Gastrocnemius medialis (tissue), 4 donors: ENCODE data around the gene CTIF. TPM values are rescaled to one million over a fixed set of nuclear protein-coding genes. Genes with fewer than 3 reads are reported as not detected.

Experiments
- ATAC-seq, 2 donors: fragments of 150-250 bp; one replicate each; pipeline ENCODE4 v1.9.1; 2016
- DNase-seq, 2 donors: peaks; one replicate each; pipeline ENCODE4 v3.0.0-alpha.2; 2019
- H3K27ac ChIP-seq, 4 donors: fragments of 200-600 bp; sonication (generic); 1 replicate in 1 of 4; 2 replicates in 3 of 4; pipeline ENCODE4 v1.5.1; 2016 to 2018; ENCODE audit warnings: mild to moderate bottlenecking in 2 of 4, moderate library complexity in 1 of 4
- H3K27me3 ChIP-seq, 3 donors: fragments of 200-600 bp; sonication (generic) in 2 of 3; 1 replicate in 1 of 3; 2 replicates in 2 of 3; pipeline versions ENCODE4 v1.5.1 to v1.6.0; 2016 to 2019; ENCODE audit warnings: mild to moderate bottlenecking in 1 of 3, moderate library complexity in 1 of 3
- H3K36me3 ChIP-seq, 2 donors: fragments of 200-600 bp; sonication (generic) in 1 of 2; one replicate each; pipeline ENCODE4 v1.5.1; 2017 to 2018
- H3K4me1 ChIP-seq, 2 donors: fragments of 200-600 bp; sonication (generic) in 1 of 2; one replicate each; pipeline ENCODE4 v1.5.1; 2016 to 2017; ENCODE audit warnings: mild to moderate bottlenecking in 2 of 2
- H3K4me3 ChIP-seq, 4 donors: fragments of 200-600 bp; sonication (generic) in 3 of 4; 1 replicate in 1 of 4; 2 replicates in 3 of 4; pipeline ENCODE4 v1.5.1; 2016 to 2019; ENCODE audit warnings: mild to moderate bottlenecking in 2 of 4
- H3K9me3 ChIP-seq, 3 donors: fragments of 200-600 bp; sonication (generic) in 2 of 3; 1 replicate in 1 of 3; 2 replicates in 2 of 3; pipeline ENCODE4 v1.5.1; 2016 to 2019
- CTCF ChIP-seq, 5 experiments: fragments of 450-650 bp in 3 of 5; fragments of 200-600 bp in 2 of 5; sonication (generic) in 2 of 5; IDR thresholded peaks in 4 of 5; conservative IDR thresholded peaks in 1 of 5; 1 replicate in 4 of 5; 2 replicates in 1 of 5; pipeline ENCODE4 v1.5.1; 2016 to 2019; ENCODE audit warnings: antibody characterized with exemption in 5 of 5, mild to moderate bottlenecking in 3 of 5, moderate library complexity in 3 of 5
- POLR2A ChIP-seq, 2 donors: fragments of 450-650 bp; IDR thresholded peaks; one replicate each; pipeline ENCODE4 v1.6.1; 2017; ENCODE audit warnings: antibody characterized with exemption in 2 of 2, mild to moderate bottlenecking in 2 of 2, moderate library complexity in 2 of 2
- in situ Hi-C, 4 donors: fragments of 200-750 bp; cut with MboI; loops; one replicate each; pipeline versions ENCODE4 v1.15.0 to v1.8.0; 2017; ENCODE audit warnings: low sequenced_read_pairs in 4 of 4
- intact Hi-C: fragments of 100-400 bp; cut with DNase I; formaldehyde crosslinking; loops from one replicate; pipeline ENCODE4 v1.15.1; 2023; ENCODE audit warnings: low total_unique reads
- total RNA-seq, 4 donors: library from RNA; depleted of rRNA; stranded (reverse); fragments of >200 nt; gene quantifications; one replicate each; pipeline versions ENCODE4 v1.1.0 to v1.2.3, GENCODE V29; 2016

Gene CTIF
- total RNA-seq, 4 donors from 2014 or later: 20.2 to 35.4 (median 23.1) TPM

- intact Hi-C loops (no loop called here), in situ Hi-C loops (no loop called here)
- H3K9me3 ChIP-seq: no peaks in the 10 kb centered on the region
- H3K27ac ChIP-seq: no peak overlapping the region
- H3K4me1 ChIP-seq: peaks cover 6 to 20% of the 10 kb centered on the region in 2 donors
- H3K4me3 ChIP-seq: no peak overlapping the region
- H3K27me3 ChIP-seq: no peaks in the 10 kb centered on the region
- TF ChIP-seq POLR2A (IDR thresholded peaks at IDR 0.05) (no peak), CTCF (IDR thresholded peaks at IDR 0.05 in 4 of 5, conservative IDR thresholded peaks at IDR 0.05 in 1 of 5) (no peak)
- DNase-seq (no peak), ATAC-seq (no peak)
- no peaks in the 10 kb centered on the region for H3K36me3 ChIP-seq
Measured at GRCh38 chr18:48719388-48719787, 180.6 kb downstream of the CTIF start.

GRCh38 chr18:48719974-48720654, 181.3 kb downstream of the CTIF start:
- Histone ChIP-seq H3K36me3 (no peaks in the 10 kb centered on the region), H3K4me1 (peaks cover 6 to 20% of the 10 kb centered on the region in 2 donors), H3K27me3 (no peaks in the 10 kb centered on the region), H3K27ac (no peak overlapping the region), H3K9me3 (no peaks in the 10 kb centered on the region), H3K4me3 (no peak overlapping the region)
- intact Hi-C loops: no loop called here
- no peak for TF ChIP-seq POLR2A (IDR thresholded peaks at IDR 0.05)
- TF ChIP-seq CTCF (IDR thresholded peaks at IDR 0.05 in 4 of 5, conservative IDR thresholded peaks at IDR 0.05 in 1 of 5): no peak
- ATAC-seq (peak; percentile 54 to 68), DNase-seq (peak; percentile 20 to 34)
- in situ Hi-C loops: no loop called here

GRCh38 chr18:48720655-48721025, 181.8 kb downstream of the CTIF start:
- DNase-seq: no peak
- H3K27ac ChIP-seq: no peak overlapping the region
- no peaks in the 10 kb centered on the region for H3K27me3 ChIP-seq
- peaks cover 10 to 20% of the 10 kb centered on the region in 2 donors for H3K4me1 ChIP-seq
- no peak for TF ChIP-seq CTCF (IDR thresholded peaks at IDR 0.05 in 4 of 5, conservative IDR thresholded peaks at IDR 0.05 in 1 of 5)
- TF ChIP-seq POLR2A (IDR thresholded peaks at IDR 0.05): no peak
- intact Hi-C loops (no loop called here), in situ Hi-C loops (no loop called here)
- peak in 1 of 2 donors; percentile 9 for ATAC-seq
- no peak overlapping the region for H3K4me3 ChIP-seq
- no peaks in the 10 kb centered on the region for H3K36me3 ChIP-seq
- H3K9me3 ChIP-seq: no peaks in the 10 kb centered on the region

GRCh38 chr18:48721312-48721711, 182.5 kb downstream of the CTIF start:
- H3K27me3 ChIP-seq: no peaks in the 10 kb centered on the region
- no peak for ATAC-seq
- no peaks in the 10 kb centered on the region for H3K36me3 ChIP-seq
- DNase-seq: no peak
- peaks cover 6 to 20% of the 10 kb centered on the region in 2 donors for H3K4me1 ChIP-seq
- intact Hi-C loops (no loop called here), in situ Hi-C loops (no loop called here)
- H3K27ac ChIP-seq: no peak overlapping the region
- no peaks in the 10 kb centered on the region for H3K9me3 ChIP-seq
- TF ChIP-seq POLR2A (IDR thresholded peaks at IDR 0.05) (no peak), CTCF (IDR thresholded peaks at IDR 0.05 in 4 of 5, conservative IDR thresholded peaks at IDR 0.05 in 1 of 5) (no peak)
- no peak overlapping the region for H3K4me3 ChIP-seq

- Histone ChIP-seq H3K27me3 (no peaks in the 10 kb centered on the region), H3K9me3 (no peaks in the 10 kb centered on the region), H3K4me1 (peaks cover 6 to 24% of the 10 kb centered on the region in 2 donors), H3K27ac (no peak overlapping the region), H3K36me3 (no peaks in the 10 kb centered on the region), H3K4me3 (no peak overlapping the region)
- intact Hi-C loops: no loop called here
- TF ChIP-seq CTCF (IDR thresholded peaks at IDR 0.05 in 4 of 5, conservative IDR thresholded peaks at IDR 0.05 in 1 of 5): no peak
- TF ChIP-seq POLR2A (IDR thresholded peaks at IDR 0.05): no peak
- ATAC-seq (no peak), DNase-seq (no peak)
- in situ Hi-C loops: no loop called here
Measured at GRCh38 chr18:48723016-48723415, 184.2 kb downstream of the CTIF start.
